IMR-90 (cell line): Measurements from ENCODE around the gene RGS4. TPM values are rescaled to one million over a fixed set of nuclear protein-coding genes. Genes with fewer than 3 reads are reported as not detected.

Experiments
- ATAC-seq: fragments of 200-7000 bp; cut with Tn5 transposase; 2 replicates; pipeline ENCODE4 v1.9.1; 2020; ENCODE audit warnings: low read depth, mild to moderate bottlenecking, moderate library complexity
- BruUV-seq: library from RNA; stranded (reverse); fragments of 400-500 nt; replicated peaks from 2 replicates; lab custom pipeline; 2021; lab: Mats Ljungman, UMichigan
- CTCF ChIA-PET: fragments of 300-600 bp; formaldehyde crosslinking; extraction: SDS; loops from one replicate; lab custom pipeline; 2021; ENCODE audit warnings: antibody characterized with exemption; lab: Yijun Ruan, JAX
- POLR2A ChIA-PET: fragments of 300-600 bp; sonication (Branson Sonifier 250); formaldehyde crosslinking; loops from one replicate; lab custom pipeline; 2022; ENCODE audit warnings: antibody characterized with exemption; ENCODE audit not compliant: unreplicated experiment; lab: Charles Lee
- DNase-seq: peaks from one replicate; pipeline ENCODE4 v3.0.0; 2013
- H2AFZ ChIP-seq: replicated peaks from 2 replicates; pipeline ENCODE3; 2013; ENCODE audit warnings: low read length, mild to moderate bottlenecking; ENCODE audit not compliant: poor library complexity
- H2AK5ac ChIP-seq: 2 replicates; pipeline ENCODE4 v1.6.1; 2013; ENCODE audit warnings: low read depth, low read length, inconsistent platforms
- H2AK9ac ChIP-seq: replicated peaks from 2 replicates; pipeline ENCODE3; 2013; ENCODE audit warnings: mild to moderate bottlenecking, low read depth, low read length, moderate library complexity; ENCODE audit not compliant: poor library complexity
- H2BK120ac ChIP-seq: 2 replicates; pipeline ENCODE4 v1.6.1; 2013; ENCODE audit warnings: low read depth, low read length, inconsistent platforms
- H2BK15ac ChIP-seq: 3 replicates; pipeline ENCODE4 v1.6.1; 2013; ENCODE audit warnings: low read depth, low read length, inconsistent platforms
- H2BK20ac ChIP-seq: 2 replicates; pipeline ENCODE4 v1.6.1; 2013; ENCODE audit warnings: low read depth, mild to moderate bottlenecking, inconsistent platforms, low read length, moderate library complexity
- H2BK5ac ChIP-seq: 2 replicates; pipeline ENCODE4 v1.6.1; 2013; ENCODE audit warnings: mild to moderate bottlenecking, low read depth, low read length, inconsistent platforms; ENCODE audit not compliant: poor library complexity, severe bottlenecking
- H3K14ac ChIP-seq: replicated peaks from 2 replicates; pipeline ENCODE4 v1.6.1; 2013; ENCODE audit warnings: low read depth, low read length, inconsistent platforms
- H3K18ac ChIP-seq: 2 replicates; pipeline ENCODE4 v1.6.1; 2013; ENCODE audit warnings: low read depth, low read length, control low read depth
- H3K23ac ChIP-seq: 2 replicates; pipeline ENCODE4 v1.6.1; 2013; ENCODE audit warnings: low read depth, low read length, inconsistent platforms
- H3K27ac ChIP-seq: 2 replicates; pipeline ENCODE4 v1.5.1; 2013; ENCODE audit warnings: mild to moderate bottlenecking, control low read depth, low read length; ENCODE audit not compliant: insufficient read depth
- H3K27me3 ChIP-seq: 2 replicates; pipeline ENCODE4 v1.6.1; 2013; ENCODE audit warnings: low read length; ENCODE audit not compliant: control insufficient read depth, insufficient read depth
- H3K36me3 ChIP-seq: 2 replicates; pipeline ENCODE4 v1.6.1; 2013; ENCODE audit warnings: low read length, mixed read lengths; ENCODE audit not compliant: control insufficient read depth, insufficient read depth
- H3K4ac ChIP-seq: 2 replicates; pipeline ENCODE4 v1.6.1; 2013; ENCODE audit warnings: low read depth, low read length, inconsistent platforms
- H3K4me1 ChIP-seq: 2 replicates; pipeline ENCODE4 v1.6.1; 2013; ENCODE audit warnings: low read length, mixed read lengths; ENCODE audit not compliant: control insufficient read depth, insufficient read depth
- H3K4me2 ChIP-seq: 2 replicates; pipeline ENCODE4 v1.6.1; 2013; ENCODE audit warnings: low read depth, mild to moderate bottlenecking, control low read depth, low read length, moderate library complexity
- H3K4me3 ChIP-seq: 2 replicates; pipeline ENCODE4 v1.5.1; 2013; ENCODE audit warnings: low read depth, mild to moderate bottlenecking, control low read depth, low read length, moderate library complexity; ENCODE audit not compliant: insufficient read depth
- H3K56ac ChIP-seq: 2 replicates; pipeline ENCODE4 v1.6.1; 2013; ENCODE audit warnings: low read length, inconsistent platforms; ENCODE audit not compliant: insufficient read depth; ENCODE audit errors: extremely low read depth
- H3K79me1 ChIP-seq, 2 experiments: 2 replicates each; pipeline ENCODE4 v1.6.1; 2013; ENCODE audit warnings: low read length in 2 of 2, inconsistent platforms in 1 of 2, low read depth in 1 of 2
- H3K9ac ChIP-seq: 2 replicates; pipeline ENCODE4 v1.6.1; 2013; ENCODE audit warnings: low read depth, low read length, control low read depth
- H3K9me1 ChIP-seq: 2 replicates; pipeline ENCODE4 v1.6.1; 2013; ENCODE audit warnings: low read length, inconsistent platforms; ENCODE audit not compliant: insufficient read depth
- H3K9me3 ChIP-seq: 2 replicates; pipeline ENCODE4 v1.6.1; 2013; ENCODE audit warnings: low read length; ENCODE audit not compliant: control insufficient read depth, insufficient read depth
- H4K20me1 ChIP-seq: 2 replicates; pipeline ENCODE4 v1.6.1; 2013; ENCODE audit warnings: low read length, inconsistent platforms; ENCODE audit not compliant: insufficient read depth
- H4K5ac ChIP-seq: 2 replicates; pipeline ENCODE4 v1.6.1; 2013; ENCODE audit warnings: mild to moderate bottlenecking, low read depth, low read length, control low read depth
- H4K8ac ChIP-seq, 2 experiments: 2 replicates each; pipeline ENCODE4 v1.6.1; 2013; ENCODE audit warnings: low read depth in 2 of 2, low read length in 2 of 2, control low read depth in 1 of 2, inconsistent platforms in 1 of 2
- H4K91ac ChIP-seq: 2 replicates; pipeline ENCODE4 v1.6.1; 2013; ENCODE audit warnings: low read depth, low read length, inconsistent platforms; ENCODE audit not compliant: insufficient read depth
- CTCF ChIP-seq: conservative IDR thresholded peaks from 2 replicates; pipeline ENCODE4 v1.5.1; 2012; ENCODE audit warnings: mild to moderate bottlenecking, low read depth, low read length, improper control_type of control experiment
- MXI1 ChIP-seq: IDR thresholded peaks from 2 replicates; pipeline ENCODE4 v1.6.1; 2012; ENCODE audit warnings: low read depth, mild to moderate bottlenecking, low read length, moderate library complexity, borderline replicate concordance
- RAD21 ChIP-seq: IDR thresholded peaks from 2 replicates; pipeline ENCODE4 v1.6.1; 2012; ENCODE audit warnings: low read length, improper control_type of control experiment
- RFX5 ChIP-seq: IDR thresholded peaks from 2 replicates; pipeline ENCODE4 v1.8.0; 2012; ENCODE audit warnings: low read depth, mild to moderate bottlenecking, low read length, moderate library complexity
- USF2 ChIP-seq: fragments of 150-350 bp; IDR thresholded peaks from 2 replicates; pipeline ENCODE4 v1.6.1; 2017; ENCODE audit warnings: mild to moderate bottlenecking, antibody characterized with exemption, low read length, low read depth
- WGBS, 2 experiments: methylation state at CpG; one replicate each; pipeline versions ENCODE4 v1.1.5 to v1.1.7; 2013; ENCODE audit warnings: missing lambda C conversion rate in 2 of 2; ENCODE audit not compliant: insufficient read length in 1 of 2; ENCODE audit errors: extremely low coverage in 2 of 2; 5-methylcytosine and 5-hydroxymethylcytosine counted together
- dilution Hi-C: fragments of 300-500 bp; cut with HindIII; formaldehyde crosslinking; loops from one replicate; pipeline ENCODE4 v1.14.3; 2018; ENCODE audit warnings: low sequenced_read_pairs; ENCODE audit not compliant: unreplicated experiment
- in situ Hi-C: fragments of 300-500 bp; cut with MboI; formaldehyde crosslinking; loops from 3 replicates; pipeline ENCODE4 v1.14.3; 2019; ENCODE audit warnings: low sequenced_read_pairs, inconsistent platforms, mixed read lengths
- intact Hi-C: fragments of 100-400 bp; cut with micrococcal nuclease; formaldehyde crosslinking; loops from 2 replicates; pipeline ENCODE4 v1.10.0; 2022
- polyA plus RNA-seq, 3 experiments: library from polyadenylated mRNA; depleted of rRNA; stranded (reverse); fragments of >200 nt; gene quantifications; 2 replicates each; pipeline ENCODE4 v1.2.3, GENCODE V29; 2012; ENCODE audit warnings: low replicate concordance in 1 of 3
- total RNA-seq: library from RNA; depleted of rRNA; stranded (reverse); fragments of >200 nt; gene quantifications from 2 replicates; pipeline ENCODE4 v1.2.3, GENCODE V29; 2012

The RGS4 gene
- total and polyA plus RNA-seq, 2 of the 4 experiments (the other 2 are of a cell fraction) = 202 to 538 TPM

- H3K23ac ChIP-seq = no peak overlapping the region
- no peaks in the 10 kb centered on the region; the same call in 1 of the 2 replicates for H3K4me1 ChIP-seq
- ATAC-seq (no peak), DNase-seq (no peak)
- BruUV-seq = no TSS peak
- intact Hi-C loops = no loop called here
- H3K27me3 ChIP-seq = no peaks in the 10 kb centered on the region
- H2BK5ac ChIP-seq = no peak overlapping the region
- no peaks in the 10 kb centered on the region for H3K36me3 ChIP-seq
- no peak overlapping the region for H4K8ac ChIP-seq
- no peak overlapping the region for H2AK9ac ChIP-seq
- H3K27ac ChIP-seq = no peak overlapping the region
- H2AFZ ChIP-seq = no peak overlapping the region
- POLR2A ChIA-PET = no interaction called here
- no CpG with 5 or more reads among the region's 2 CpGs for WGBS, 2 experiments
- in situ Hi-C loops = loop anchor here (5.0 kb wide), 1 partner anchor 189 kb away; no protein-coding TSS in a partner anchor
- no peaks in the 10 kb centered on the region for H3K9me3 ChIP-seq
- H2AK5ac ChIP-seq = no peak overlapping the region
- TF ChIP-seq MXI1 = no peak
- TF ChIP-seq RFX5 = no peak
- no peak for TF ChIP-seq CTCF
- TF ChIP-seq RAD21 = no peak
- no peak for TF ChIP-seq USF2
- dilution Hi-C loops = loop anchor here (25.0 kb wide), 1 partner anchor 204 kb away; the partner anchor contains the start of gene CCDC190
- no peak overlapping the region for H3K18ac ChIP-seq
- H3K4me2 ChIP-seq = no peak overlapping the region
- H3K56ac ChIP-seq = no peak overlapping the region
- no peak overlapping the region for H3K14ac ChIP-seq
- H3K9ac ChIP-seq = no peak overlapping the region
- no peak overlapping the region for H3K4me3 ChIP-seq
- H4K91ac ChIP-seq = no peak overlapping the region
- no peak overlapping the region for H2BK120ac ChIP-seq
- CTCF ChIA-PET = interaction anchor here (0.9 kb wide), 1 partner anchor 188 kb away, joined by 4 read pairs; no protein-coding TSS in a partner anchor
- no peak overlapping the region for H2BK15ac ChIP-seq
- H3K4ac ChIP-seq = no peak overlapping the region
- no peak overlapping the region for H4K5ac ChIP-seq
- H3K79me1 ChIP-seq = peaks cover 0 to 3% of the 10 kb centered on the region in 2 experiments; a peak in 1 of 4 replicates
- H3K9me1 ChIP-seq = no peaks in the 10 kb centered on the region
- H4K20me1 ChIP-seq = no peaks in the 10 kb centered on the region
- no peak overlapping the region for H2BK20ac ChIP-seq
These were observed 2.5 kb upstream of the RGS4 start for GRCh38 chr1:163066686-163067085.
